ENCODE data around the gene MSH2.

The MSH2 gene

DNA sequence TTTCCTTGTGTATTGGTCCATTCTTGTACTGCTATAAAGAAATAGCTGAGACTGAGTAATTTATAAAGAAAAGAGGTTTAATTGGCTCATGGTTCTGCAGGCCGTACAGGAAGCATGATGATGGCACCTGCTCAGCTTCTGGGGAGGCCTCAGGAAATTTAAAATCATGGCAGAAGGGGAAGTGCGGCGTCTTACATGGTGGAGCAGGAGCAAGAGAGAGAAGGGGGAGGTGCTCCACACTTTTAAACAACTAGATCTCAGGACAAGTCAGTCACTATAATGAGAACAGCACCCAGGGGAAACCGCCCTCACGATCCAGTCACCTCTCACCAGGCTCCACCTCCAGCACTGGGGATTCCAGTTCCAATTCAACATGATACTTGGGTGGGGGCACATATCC is 54.3 kb downstream of the MSH2 start:
- DNase-seq (ENCODE audit: insufficient read length, low spot score) (no peak), FAIRE-seq (no peak)
- TF ChIP-seq, protein P1, sequence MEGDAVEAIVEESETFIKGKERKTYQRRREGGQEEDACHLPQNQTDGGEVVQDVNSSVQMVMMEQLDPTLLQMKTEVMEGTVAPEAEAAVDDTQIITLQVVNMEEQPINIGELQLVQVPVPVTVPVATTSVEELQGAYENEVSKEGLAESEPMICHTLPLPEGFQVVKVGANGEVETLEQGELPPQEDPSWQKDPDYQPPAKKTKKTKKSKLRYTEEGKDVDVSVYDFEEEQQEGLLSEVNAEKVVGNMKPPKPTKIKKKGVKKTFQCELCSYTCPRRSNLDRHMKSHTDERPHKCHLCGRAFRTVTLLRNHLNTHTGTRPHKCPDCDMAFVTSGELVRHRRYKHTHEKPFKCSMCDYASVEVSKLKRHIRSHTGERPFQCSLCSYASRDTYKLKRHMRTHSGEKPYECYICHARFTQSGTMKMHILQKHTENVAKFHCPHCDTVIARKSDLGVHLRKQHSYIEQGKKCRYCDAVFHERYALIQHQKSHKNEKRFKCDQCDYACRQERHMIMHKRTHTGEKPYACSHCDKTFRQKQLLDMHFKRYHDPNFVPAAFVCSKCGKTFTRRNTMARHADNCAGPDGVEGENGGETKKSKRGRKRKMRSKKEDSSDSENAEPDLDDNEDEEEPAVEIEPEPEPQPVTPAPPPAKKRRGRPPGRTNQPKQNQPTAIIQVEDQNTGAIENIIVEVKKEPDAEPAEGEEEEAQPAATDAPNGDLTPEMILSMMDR (IDR thresholded peaks at IDR 0.05; ENCODE audit: insufficient read depth, missing control alignments) = no peak

DNA sequence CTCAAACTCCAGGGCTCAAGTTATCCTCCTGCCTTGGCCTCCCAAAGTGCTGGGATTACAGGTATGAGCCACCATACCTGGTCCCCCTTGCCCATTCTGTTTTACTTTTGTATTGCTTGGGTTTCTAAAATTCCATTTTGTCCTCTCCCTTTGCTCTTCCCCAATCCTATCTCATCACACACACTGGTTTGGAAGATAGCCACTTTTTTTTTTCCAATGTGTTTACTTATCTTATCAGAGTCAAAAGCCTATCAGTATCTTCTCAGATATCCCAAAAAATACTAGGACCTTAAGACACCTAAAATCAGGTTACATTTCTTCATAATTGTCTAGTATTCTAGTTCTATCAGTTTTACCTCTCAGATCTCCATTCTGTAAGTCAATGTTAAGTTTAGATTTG is 56.1 kb downstream of the MSH2 start:
- DNase-seq (ENCODE audit: insufficient read length, low spot score) = no peak
- TF ChIP-seq, protein P1 (IDR thresholded peaks at IDR 0.05; ENCODE audit: insufficient read depth, missing control alignments) = no peak
- FAIRE-seq = no peak

DNA sequence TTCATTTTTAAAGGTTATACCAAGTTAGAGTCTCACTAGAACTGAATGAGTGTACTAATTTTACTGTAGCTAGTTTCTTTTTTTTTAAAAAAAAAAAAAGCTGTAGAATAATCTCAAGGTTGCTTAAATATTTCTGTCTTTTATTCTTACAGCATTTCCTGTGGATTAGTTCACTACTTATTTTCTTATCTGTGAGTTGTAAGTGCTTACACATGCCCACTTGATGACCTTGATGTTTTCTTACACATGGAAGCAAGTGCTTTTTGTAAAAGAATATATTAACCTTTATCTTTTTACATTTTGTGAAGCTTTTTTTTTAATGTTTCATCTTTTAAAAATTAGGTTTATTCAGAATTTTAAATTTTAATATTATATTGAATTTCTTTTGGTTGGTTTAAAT is 57.8 kb downstream of the MSH2 start:
- DNase-seq (ENCODE audit: insufficient read length, low spot score) (no peak), FAIRE-seq (no peak)
- TF ChIP-seq, protein P1 (IDR thresholded peaks at IDR 0.05; ENCODE audit: insufficient read depth, missing control alignments) = no peak

DNA sequence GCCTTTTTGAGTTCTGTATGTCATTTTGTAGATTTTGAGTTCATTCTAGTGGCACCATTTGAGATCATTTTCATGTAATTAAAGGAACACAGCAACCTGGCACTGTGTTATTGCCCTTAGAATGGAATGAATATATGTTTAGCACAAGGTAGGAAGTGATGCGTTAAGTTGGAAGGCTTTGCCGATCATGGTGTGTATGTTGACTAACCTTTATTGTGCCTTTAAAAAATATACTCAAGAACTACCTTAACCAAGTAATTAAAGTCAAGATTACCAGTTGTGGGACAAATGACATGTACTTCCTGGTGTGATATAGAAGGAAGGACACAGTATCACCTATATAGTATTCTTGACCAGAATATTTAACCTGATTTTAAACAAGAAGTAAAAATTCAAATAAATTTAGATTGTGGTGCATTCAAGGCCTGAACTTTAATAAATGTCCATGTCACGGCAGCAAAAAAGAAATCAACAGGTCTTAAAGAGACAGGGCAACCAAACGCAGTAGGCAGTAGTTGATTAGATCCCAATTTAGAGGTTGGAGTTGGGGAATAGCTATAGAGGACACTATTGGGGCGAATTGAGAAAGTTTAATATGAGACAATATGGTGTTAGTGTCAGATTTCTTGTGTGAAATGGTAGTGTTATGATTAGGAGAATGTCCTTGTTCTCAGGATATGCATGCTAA is 68.6 kb downstream of the MSH2 start:
- FAIRE-seq (no peak), DNase-seq (ENCODE audit: insufficient read length, low spot score) (no peak)
- TF ChIP-seq, protein P1 (IDR thresholded peaks at IDR 0.05; ENCODE audit: insufficient read depth, missing control alignments) = no peak

DNA sequence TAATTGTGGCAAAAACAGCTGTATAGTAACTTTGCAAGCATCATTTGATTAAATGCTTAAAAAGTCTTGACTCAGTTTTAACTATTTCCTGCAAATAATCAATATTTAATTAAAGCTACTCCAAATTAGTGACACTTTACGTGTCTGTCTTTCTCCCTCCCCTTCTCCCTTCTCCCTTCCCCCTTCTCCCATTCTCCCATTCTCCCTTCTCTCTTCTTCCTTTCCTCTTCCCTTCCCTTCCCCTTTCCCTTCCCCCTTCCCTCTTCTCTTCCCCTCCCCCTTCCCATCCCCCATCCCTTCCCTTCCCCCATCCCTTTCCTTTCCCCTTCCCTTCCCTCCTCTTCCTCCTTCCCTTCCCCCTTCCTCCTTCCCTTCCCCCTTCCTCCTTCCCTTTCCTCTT is 76.9 kb downstream of the MSH2 start:
- TF ChIP-seq, protein P1 (IDR thresholded peaks at IDR 0.05; ENCODE audit: insufficient read depth, missing control alignments) = no peak

DNA sequence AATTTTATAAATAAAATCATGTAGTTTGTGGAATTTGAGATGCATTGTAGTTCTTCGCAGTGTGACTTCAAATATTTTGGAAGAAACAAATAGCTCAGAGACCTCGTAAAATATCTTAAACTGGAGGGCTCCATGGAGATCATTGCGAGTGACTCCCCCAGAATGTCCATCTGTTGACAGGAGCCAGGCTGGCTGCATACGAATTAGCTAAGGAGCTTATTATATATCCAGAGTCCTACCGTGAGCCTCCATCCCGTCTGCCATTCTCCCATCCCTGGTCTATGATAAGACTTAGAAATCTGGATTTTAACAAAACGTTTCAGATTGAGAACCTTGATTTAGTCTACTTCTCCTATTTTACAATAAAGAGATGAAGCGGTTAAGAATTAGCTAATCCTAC is 80.2 kb downstream of the MSH2 start:
- peak; percentile 95 for FAIRE-seq
- DNase-seq (ENCODE audit: insufficient read length, low spot score) = no peak
- TF ChIP-seq, protein P1 (IDR thresholded peaks at IDR 0.05; ENCODE audit: insufficient read depth, missing control alignments) = no peak

More for the DNA sequence above, 76.9 kb downstream of the MSH2 start:
- DNase-seq (ENCODE audit: insufficient read length, low spot score) (no peak), FAIRE-seq (peak; percentile 25)

DNA sequence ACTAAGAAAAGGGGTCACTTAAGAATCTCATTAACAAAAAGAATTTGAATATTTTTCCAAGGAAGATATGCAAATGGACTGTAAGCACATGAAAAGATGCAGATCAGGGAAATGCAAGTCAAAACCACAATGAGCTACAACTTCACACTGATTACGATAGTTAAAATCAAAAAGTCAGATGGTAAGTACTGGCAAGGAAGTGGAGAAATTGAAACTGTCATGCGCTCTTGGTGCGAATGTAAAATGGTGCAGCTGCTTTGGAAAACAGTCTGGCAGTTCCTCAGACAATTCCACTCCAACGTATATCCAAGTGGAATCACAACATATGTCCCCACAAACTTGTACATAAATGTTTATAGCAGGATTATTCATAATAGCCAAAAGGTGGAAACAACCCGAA is 81.4 kb downstream of the MSH2 start:
- TF ChIP-seq, protein P1 (IDR thresholded peaks at IDR 0.05; ENCODE audit: insufficient read depth, missing control alignments) = no peak
- FAIRE-seq (peak; percentile 89), DNase-seq (ENCODE audit: insufficient read length, low spot score) (no peak)

All from D721Med (cell line).